ENCODE measurements around the gene CFAP410.

DNA sequence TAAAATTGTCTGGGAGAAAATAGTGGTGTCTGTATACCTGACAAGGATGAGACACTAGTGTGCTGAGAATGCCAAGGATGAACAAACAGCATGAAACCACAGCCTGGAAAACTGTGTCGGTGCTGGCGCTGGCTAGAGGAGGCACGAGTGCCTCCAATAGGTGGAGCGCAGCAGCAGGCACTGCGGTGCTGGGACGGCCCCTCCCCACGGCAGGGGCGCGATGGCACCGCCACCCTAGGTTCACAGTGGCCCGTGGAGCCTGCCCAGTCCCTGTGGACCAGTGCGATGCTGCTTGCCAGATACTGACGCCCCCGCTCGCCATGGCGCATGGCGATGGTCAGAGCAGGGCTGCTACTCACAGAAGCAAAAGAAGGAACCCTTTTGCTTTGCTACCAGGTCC, 6.8 kb downstream of the CFAP410 start:
- TF ChIP-seq EP300 (IDR thresholded peaks at IDR 0.05) (no peak), POLR2A (IDR thresholded peaks at IDR 0.05) (no peak), POLR2AphosphoS5 (IDR thresholded peaks at IDR 0.05) (no peak)
- TF ChIP-seq, protein P1, sequence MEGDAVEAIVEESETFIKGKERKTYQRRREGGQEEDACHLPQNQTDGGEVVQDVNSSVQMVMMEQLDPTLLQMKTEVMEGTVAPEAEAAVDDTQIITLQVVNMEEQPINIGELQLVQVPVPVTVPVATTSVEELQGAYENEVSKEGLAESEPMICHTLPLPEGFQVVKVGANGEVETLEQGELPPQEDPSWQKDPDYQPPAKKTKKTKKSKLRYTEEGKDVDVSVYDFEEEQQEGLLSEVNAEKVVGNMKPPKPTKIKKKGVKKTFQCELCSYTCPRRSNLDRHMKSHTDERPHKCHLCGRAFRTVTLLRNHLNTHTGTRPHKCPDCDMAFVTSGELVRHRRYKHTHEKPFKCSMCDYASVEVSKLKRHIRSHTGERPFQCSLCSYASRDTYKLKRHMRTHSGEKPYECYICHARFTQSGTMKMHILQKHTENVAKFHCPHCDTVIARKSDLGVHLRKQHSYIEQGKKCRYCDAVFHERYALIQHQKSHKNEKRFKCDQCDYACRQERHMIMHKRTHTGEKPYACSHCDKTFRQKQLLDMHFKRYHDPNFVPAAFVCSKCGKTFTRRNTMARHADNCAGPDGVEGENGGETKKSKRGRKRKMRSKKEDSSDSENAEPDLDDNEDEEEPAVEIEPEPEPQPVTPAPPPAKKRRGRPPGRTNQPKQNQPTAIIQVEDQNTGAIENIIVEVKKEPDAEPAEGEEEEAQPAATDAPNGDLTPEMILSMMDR (IDR thresholded peaks at IDR 0.05) = no peak

All from upper lobe of left lung (tissue), 4 donors.